Cardiac muscle cell (in vitro differentiated cells and primary cell): Measurements from ENCODE around the gene DIP2A. TPM values are rescaled to one million over a fixed set of nuclear protein-coding genes. Genes with fewer than 3 reads are reported as not detected.
"Not testable (repeated sequence)": the region's sequence is repeated elsewhere in the genome, so short reads cannot be mapped to it uniquely, and the experiment has no call there.

ENCODE experiments used
- DNase-seq, 2 donors: peaks; one replicate each; pipeline versions ENCODE4 v3.0.0 to v3.0.0-alpha.2; 2010 to 2017; ENCODE audit warnings: low read depth in 1 of 2, low spot score in 1 of 2
- H3K27ac ChIP-seq: fragments of 200-600 bp; sonication (generic); 2 replicates; pipeline ENCODE4 v1.5.1; 2016
- H3K27me3 ChIP-seq: fragments of 200-600 bp; sonication (generic); 2 replicates; pipeline ENCODE4 v1.6.0; 2016; ENCODE audit warnings: control low read depth
- H3K36me3 ChIP-seq: fragments of 200-600 bp; sonication (generic); 2 replicates; pipeline ENCODE4 v1.5.1; 2016; ENCODE audit warnings: control low read depth
- H3K4me1 ChIP-seq: fragments of 200-600 bp; sonication (generic); 2 replicates; pipeline ENCODE4 v1.8.1; 2017; ENCODE audit warnings: low read depth, mild to moderate bottlenecking, mixed run types
- H3K4me3 ChIP-seq: fragments of 200-600 bp; sonication (generic); 2 replicates; pipeline ENCODE4 v1.5.1; 2016; ENCODE audit warnings: mild to moderate bottlenecking
- H3K9me3 ChIP-seq: fragments of 200-600 bp; sonication (generic); 2 replicates; pipeline ENCODE4 v1.5.1; 2017; ENCODE audit warnings: low read depth, mild to moderate bottlenecking, control low read depth
- CTCF ChIP-seq: IDR thresholded peaks from 2 replicates; pipeline ENCODE4 v1.5.1; 2012; ENCODE audit warnings: low read depth, mild to moderate bottlenecking, low read length
- polyA plus RNA-seq: library from polyadenylated mRNA; unstranded; fragments of >200 nt; fragmentation: Nextera tagmentation; extraction: Ambion mirVana; gene quantifications from 2 replicates; pipeline ENCODE4 v1.2.1, GENCODE V29; 2016
- total RNA-seq: library from RNA; depleted of rRNA; stranded (reverse); fragments of >200 nt; gene quantifications from 2 replicates; pipeline ENCODE4 v1.2.3, GENCODE V29; 2016

DIP2A gene
- total and polyA plus RNA-seq, 2 experiments from 2014 or later = 21.7 to 42.2 TPM

DNA sequence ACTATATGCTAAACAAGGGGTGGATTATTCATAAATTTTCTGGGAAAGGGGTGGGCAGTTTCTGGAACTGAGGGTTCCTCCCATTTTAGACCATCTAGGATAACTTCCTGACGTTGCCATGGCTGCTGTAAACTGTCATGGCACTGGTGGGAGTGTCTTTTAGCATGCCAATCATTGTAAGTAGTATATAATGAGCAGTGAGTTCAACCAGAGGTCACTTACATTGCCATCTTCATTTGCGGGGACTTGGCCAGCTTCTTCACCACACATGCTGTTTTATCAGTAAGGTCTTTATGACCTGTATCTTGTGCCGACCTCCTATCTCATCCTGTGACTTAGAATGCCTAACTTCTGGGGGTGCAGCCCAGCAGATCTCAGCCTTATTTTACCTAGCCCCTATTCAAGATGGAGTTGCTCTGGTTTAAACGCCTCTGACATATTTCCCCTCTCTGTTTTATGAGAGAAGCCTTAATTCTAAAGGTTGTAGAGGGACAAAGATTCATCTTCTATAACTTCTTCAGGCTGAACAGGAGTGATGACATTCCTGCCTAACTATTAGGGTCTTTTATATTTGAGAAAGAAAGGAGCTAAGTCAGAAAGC, 60.4 kb downstream of the DIP2A start:
- Histone ChIP-seq H3K36me3 (no peaks in the 10 kb centered on the region), H3K4me1 (peaks cover 10% of the 10 kb centered on the region), H3K27ac (peak overlapping the region; percentile 34), H3K27me3 (no peaks in the 10 kb centered on the region), H3K9me3 (no peaks in the 10 kb centered on the region), H3K4me3 (no peak overlapping the region)
- TF ChIP-seq CTCF = no peak
- peak; percentile 46 to 62 for DNase-seq

- not testable (repeated sequence) for H3K4me1 ChIP-seq, DNase-seq, H3K27me3 ChIP-seq
Measured at GRCh38 chr21:46527393-46527792, 68.7 kb downstream of the DIP2A start.

GRCh38 chr21:46527801-46528200, 69.1 kb downstream of the DIP2A start:
- no peak for DNase-seq
- TF ChIP-seq CTCF = no peak
- no peaks in the 10 kb centered on the region for H3K4me1 ChIP-seq
- H3K4me3 ChIP-seq = no peak overlapping the region
- no peak overlapping the region for H3K27ac ChIP-seq
- H3K36me3 ChIP-seq = peaks cover 11% of the 10 kb centered on the region
- no peaks in the 10 kb centered on the region for H3K9me3 ChIP-seq
- H3K27me3 ChIP-seq = no peaks in the 10 kb centered on the region

More at GRCh38 chr21:46527393-46527792, 68.7 kb downstream of the DIP2A start:
- not testable (repeated sequence) for H3K4me3 ChIP-seq, H3K27ac ChIP-seq, H3K9me3 ChIP-seq
- peaks cover 11% of the 10 kb centered on the region for H3K36me3 ChIP-seq

DNA sequence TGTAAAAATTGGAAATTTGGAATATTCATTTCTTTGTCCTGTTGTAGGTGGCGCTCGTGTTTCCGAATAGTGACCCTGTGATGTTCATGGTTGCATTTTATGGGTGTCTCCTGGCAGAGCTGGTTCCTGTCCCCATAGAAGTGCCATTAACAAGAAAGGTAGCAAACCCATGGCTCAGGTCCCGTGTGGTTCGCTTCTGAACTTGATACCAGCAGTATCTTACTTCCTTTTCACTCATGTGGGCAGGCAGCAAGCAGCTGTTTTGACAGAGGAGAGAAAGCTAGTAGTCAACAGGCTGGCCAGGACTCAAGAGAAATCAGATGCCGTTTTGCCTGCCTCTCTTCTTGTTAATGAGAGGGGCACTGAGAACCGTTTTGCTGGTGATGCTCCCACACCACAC, 73.4 kb downstream of the DIP2A start:
- H3K4me3 ChIP-seq = no peak overlapping the region
- H3K4me1 ChIP-seq = no peaks in the 10 kb centered on the region
- peaks cover 32% of the 10 kb centered on the region for H3K36me3 ChIP-seq
- no peak overlapping the region for H3K27ac ChIP-seq
- no peak for DNase-seq
- no peaks in the 10 kb centered on the region for H3K27me3 ChIP-seq
- no peak for TF ChIP-seq CTCF
- no peaks in the 10 kb centered on the region for H3K9me3 ChIP-seq

GRCh38 chr21:46537026-46537425, 78.3 kb downstream of the DIP2A start:
- no peak for TF ChIP-seq CTCF
- peaks cover 36% of the 10 kb centered on the region for H3K36me3 ChIP-seq
- H3K4me3 ChIP-seq = no peak overlapping the region
- no peaks in the 10 kb centered on the region for H3K27me3 ChIP-seq
- no peak for DNase-seq
- no peaks in the 10 kb centered on the region for H3K9me3 ChIP-seq
- H3K27ac ChIP-seq = no peak overlapping the region
- H3K4me1 ChIP-seq = peaks cover 12% of the 10 kb centered on the region

DNA sequence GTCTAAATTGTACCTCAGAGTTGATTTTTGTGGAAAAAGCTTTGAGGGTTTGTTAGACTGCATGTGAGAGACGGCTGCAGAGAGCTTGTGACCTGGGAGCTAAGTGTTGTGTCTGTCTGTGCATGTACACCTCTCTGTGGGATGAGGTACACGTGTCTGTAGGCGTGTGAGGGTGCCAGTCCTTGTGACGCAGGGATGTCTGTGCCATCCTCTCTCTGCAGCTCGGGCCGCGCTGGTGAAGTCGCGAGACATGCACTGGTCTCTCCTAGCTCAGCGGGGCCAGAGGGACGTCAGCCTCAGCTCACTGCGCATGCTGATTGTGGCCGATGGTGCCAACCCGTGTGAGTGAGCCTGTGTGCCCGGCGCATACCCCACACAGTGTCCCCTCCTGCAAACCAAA, 79.6 kb downstream of the DIP2A start:
- Histone ChIP-seq H3K4me1 (peaks cover 12% of the 10 kb centered on the region), H3K27me3 (no peaks in the 10 kb centered on the region), H3K9me3 (no peaks in the 10 kb centered on the region), H3K27ac (no peak overlapping the region), H3K36me3 (peaks cover 34% of the 10 kb centered on the region), H3K4me3 (no peak overlapping the region)
- no peak for DNase-seq
- TF ChIP-seq CTCF = no peak
